ENCODE measurements around the gene DUSP5. TPM values are rescaled to one million over a fixed set of nuclear protein-coding genes. Genes with fewer than 3 reads are reported as not detected.

Gene DUSP5
- polyA plus RNA-seq, 3 donors: 2.3 to 23.5 (median 22.5) TPM

- H3K27ac ChIP-seq (ENCODE audit: low read depth, low read length): no peak overlapping the region
- 88 to 92% (median 90%) methylated on average over 9 of the region's 9 CpGs for WGBS, 3 donors
Measured at GRCh38 chr10:110475722-110476515, 21.8 kb upstream of the DUSP5 start.

GRCh38 chr10:110479710-110480109 lies 18.0 kb upstream of the DUSP5 start:
- WGBS, 3 donors: 50 to 86% (median 76%) methylated on average over 1 of the region's 1 CpG
- no peak overlapping the region for H3K27ac ChIP-seq (ENCODE audit: low read depth, low read length)

GRCh38 chr10:110480387-110480786 lies 17.3 kb upstream of the DUSP5 start:
- H3K27ac ChIP-seq (ENCODE audit: low read depth, low read length): no peak overlapping the region
- WGBS, 3 donors: 61 to 89% (median 86%) methylated on average over 3 of the region's 3 CpGs

- H3K27ac ChIP-seq (ENCODE audit: low read depth, low read length): no peak overlapping the region
- 68 to 94% (median 81%) methylated on average over 1 of the region's 1 CpG for WGBS, 3 donors
Measured at GRCh38 chr10:110481919-110482318, 15.8 kb upstream of the DUSP5 start.

GRCh38 chr10:110483633-110484032 lies 14.1 kb upstream of the DUSP5 start:
- 51 to 85% (median 80%) methylated on average over 2 of the region's 2 CpGs for WGBS, 3 donors
- no peak overlapping the region for H3K27ac ChIP-seq (ENCODE audit: low read depth, low read length)

- H3K27ac ChIP-seq (ENCODE audit: low read depth, low read length): no peak overlapping the region
- WGBS, 3 donors: 60 to 77% (median 67%) methylated on average over 3 of the region's 3 CpGs
Measured at GRCh38 chr10:110485541-110485940, 12.2 kb upstream of the DUSP5 start.

GRCh38 chr10:110486680-110487410 lies 10.9 kb upstream of the DUSP5 start:
- WGBS, 3 donors: 60 to 70% (median 64%) methylated on average over 11 of the region's 11 CpGs
- H3K27ac ChIP-seq (ENCODE audit: low read depth, low read length): no peak overlapping the region

GRCh38 chr10:110487411-110488331 lies 10.0 kb upstream of the DUSP5 start:
- WGBS, 3 donors: 55 to 75% (median 62%) methylated on average over 6 of the region's 6 CpGs
- no peak overlapping the region for H3K27ac ChIP-seq (ENCODE audit: low read depth, low read length)

- H3K27ac ChIP-seq (ENCODE audit: low read depth, low read length): no peak overlapping the region
- 55 to 83% (median 80%) methylated on average over 4 of the region's 4 CpGs for WGBS, 3 donors
Measured at GRCh38 chr10:110488332-110488681, 9.4 kb upstream of the DUSP5 start.

- H3K27ac ChIP-seq (ENCODE audit: low read depth, low read length): no peak overlapping the region
- 42 to 76% (median 48%) methylated on average over 5 of the region's 5 CpGs for WGBS, 3 donors
Measured at GRCh38 chr10:110488940-110489339, 8.8 kb upstream of the DUSP5 start.

GRCh38 chr10:110490640-110491039 lies 7.1 kb upstream of the DUSP5 start:
- WGBS, 3 donors: 71 to 94% (median 75%) methylated on average over 4 of the region's 4 CpGs

GRCh38 chr10:110491346-110491745 lies 6.4 kb upstream of the DUSP5 start:
- 75 to 96% (median 91%) methylated on average over 2 of the region's 2 CpGs for WGBS, 3 donors
- no peak overlapping the region for H3K27ac ChIP-seq (ENCODE audit: low read depth, low read length)

More at GRCh38 chr10:110490640-110491039, 7.1 kb upstream of the DUSP5 start:
- H3K27ac ChIP-seq (ENCODE audit: low read depth, low read length): no peak overlapping the region

GRCh38 chr10:110492069-110492822 lies 5.5 kb upstream of the DUSP5 start:
- no peak overlapping the region for H3K27ac ChIP-seq (ENCODE audit: low read depth, low read length)
- WGBS, 3 donors: 57 to 63% (median 58%) methylated on average over 5 of the region's 5 CpGs

- H3K27ac ChIP-seq (ENCODE audit: low read depth, low read length): no peak overlapping the region
- 68 to 92% (median 84%) methylated on average over 11 of the region's 11 CpGs for WGBS, 3 donors
Measured at GRCh38 chr10:110493832-110494426, 3.8 kb upstream of the DUSP5 start.

GRCh38 chr10:110494532-110494931 lies 3.2 kb upstream of the DUSP5 start:
- WGBS, 3 donors: 71 to 94% (median 82%) methylated on average over 3 of the region's 3 CpGs
- H3K27ac ChIP-seq (ENCODE audit: low read depth, low read length): no peak overlapping the region

GRCh38 chr10:110495731-110496552 lies 1.8 kb upstream of the DUSP5 start:
- H3K27ac ChIP-seq (ENCODE audit: low read depth, low read length): no peak overlapping the region
- WGBS, 3 donors: 48 to 62% (median 52%) methylated on average over 25 of the region's 25 CpGs
